ENCODE data around the gene MOCS3.
"Not testable (repeated sequence)": the region's sequence is repeated elsewhere in the genome, so short reads cannot be mapped to it uniquely, and the experiment has no call there.

MOCS3 gene

DNA sequence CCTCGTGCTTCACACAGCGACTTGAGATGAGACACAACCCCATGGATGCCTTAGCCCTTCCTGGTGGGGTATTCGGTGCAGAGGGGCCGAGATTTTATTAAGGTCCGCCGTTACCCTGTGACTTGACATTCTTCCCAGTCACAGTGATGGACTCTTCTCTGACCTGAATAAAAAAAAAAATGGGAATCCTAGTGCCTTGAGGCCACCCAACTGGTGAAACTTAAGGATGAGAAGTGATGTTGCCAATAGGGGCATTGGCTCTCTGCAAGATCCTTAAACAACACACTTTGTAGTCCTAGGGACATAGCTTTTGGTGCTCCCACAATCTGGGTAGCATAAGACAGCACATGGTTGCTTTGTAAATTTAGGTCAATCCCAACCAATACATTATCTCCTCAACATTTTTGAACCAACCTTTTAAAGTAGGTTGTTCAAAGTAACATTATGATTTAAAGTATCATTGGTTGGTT is 26.6 kb upstream of the MOCS3 start:
- DNase-seq (ENCODE audit: low spot score) = no peak

GRCh38 chr20:50932691-50933280 is 25.8 kb upstream of the MOCS3 start:
- DNase-seq (ENCODE audit: low spot score) = no peak

- no peak for DNase-seq (ENCODE audit: low spot score)
Measured at GRCh38 chr20:50933589-50933988, 25.0 kb upstream of the MOCS3 start.

DNA sequence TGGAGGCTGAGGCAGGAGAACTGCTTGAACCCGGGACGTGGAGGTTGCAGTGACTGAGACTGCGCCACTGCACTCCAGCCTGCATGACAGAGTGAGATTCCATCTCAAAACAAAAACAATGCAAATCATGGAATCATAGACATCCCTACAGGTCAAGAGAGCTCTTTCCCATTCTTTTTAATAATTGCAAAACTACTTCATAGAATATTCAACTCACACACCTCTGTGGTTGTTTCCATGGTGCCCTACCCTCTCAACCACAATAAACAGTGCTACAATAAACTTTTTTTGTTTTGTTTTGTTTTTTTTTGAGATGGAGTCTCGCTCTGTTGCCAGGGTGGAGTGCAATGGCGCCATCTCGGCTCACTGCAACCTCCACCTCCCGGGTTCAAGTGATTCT is 15.5 kb upstream of the MOCS3 start:
- no peak for DNase-seq (ENCODE audit: low spot score)

DNA sequence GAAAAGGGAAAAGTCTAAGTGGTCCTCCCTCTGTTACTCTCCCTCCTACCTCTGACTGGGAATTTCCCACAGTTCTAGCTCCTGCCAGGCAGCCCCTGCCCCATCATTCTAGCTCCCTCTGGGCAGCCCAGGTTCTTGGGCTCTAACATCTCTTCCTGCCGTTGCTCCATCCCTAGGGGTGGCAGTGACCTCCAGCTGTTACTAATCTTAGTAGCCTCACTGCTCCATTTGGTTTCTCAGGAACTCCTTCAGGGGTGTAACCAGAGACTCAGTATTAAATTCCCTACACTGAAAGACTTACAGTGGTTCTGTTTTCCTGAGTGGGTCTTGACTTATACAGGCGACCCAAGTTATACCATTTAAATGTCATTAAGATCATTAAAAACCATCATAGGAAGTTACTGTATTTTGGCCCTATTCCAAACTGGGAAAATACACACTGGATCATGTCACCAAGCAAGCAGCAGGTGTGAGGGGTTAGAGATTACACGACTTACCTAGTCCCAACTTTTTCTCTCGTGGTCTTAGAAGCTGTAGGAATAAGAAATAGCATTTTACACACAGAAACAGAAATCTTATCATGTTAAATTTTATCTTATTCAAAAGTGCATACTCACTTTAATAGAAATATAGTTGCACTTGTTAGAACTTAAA is 10.4 kb upstream of the MOCS3 start:
- no peak for DNase-seq (ENCODE audit: low spot score)

DNA sequence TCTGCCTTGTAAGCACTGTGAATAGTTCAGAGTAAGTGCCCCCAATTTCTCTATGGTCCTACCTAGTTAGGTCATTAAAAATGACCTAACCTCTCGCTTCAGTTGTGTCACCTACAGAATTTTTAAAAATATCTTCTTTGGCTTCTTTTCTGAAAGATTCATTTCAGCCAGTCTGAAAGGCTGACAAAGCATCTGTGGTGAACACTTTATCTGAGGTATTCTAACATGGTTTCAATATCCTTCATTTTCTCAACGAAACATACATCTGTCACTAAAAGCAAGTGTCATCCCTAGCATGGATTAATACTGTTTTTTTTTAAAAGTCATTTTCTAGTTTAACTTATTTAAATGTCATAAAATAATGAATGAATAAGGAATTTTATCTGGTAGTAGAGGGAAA is 5.4 kb upstream of the MOCS3 start:
- DNase-seq (ENCODE audit: low spot score) = no peak

DNA sequence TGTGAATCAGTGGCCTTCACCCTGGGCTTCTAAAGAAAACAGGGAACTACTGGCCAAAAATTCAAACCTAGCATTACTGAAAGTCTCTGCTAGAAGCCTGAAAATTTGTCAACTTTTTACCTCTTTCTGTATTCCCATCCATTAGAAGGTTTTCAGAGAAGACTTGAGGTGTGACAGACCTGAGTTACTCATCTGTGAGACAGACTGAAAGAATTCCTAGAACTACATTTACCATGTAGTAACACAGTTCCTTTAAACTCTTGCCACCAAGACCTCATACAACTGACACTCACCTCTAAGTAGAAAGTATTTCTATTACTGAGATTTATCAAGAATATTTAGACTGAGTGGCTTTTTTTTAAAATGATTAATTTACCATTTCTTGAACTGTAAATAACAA is 4.8 kb upstream of the MOCS3 start:
- no peak for DNase-seq (ENCODE audit: low spot score)

- no peak for DNase-seq (ENCODE audit: low spot score)
Measured at GRCh38 chr20:50957276-50957675, 1.3 kb upstream of the MOCS3 start.

DNA sequence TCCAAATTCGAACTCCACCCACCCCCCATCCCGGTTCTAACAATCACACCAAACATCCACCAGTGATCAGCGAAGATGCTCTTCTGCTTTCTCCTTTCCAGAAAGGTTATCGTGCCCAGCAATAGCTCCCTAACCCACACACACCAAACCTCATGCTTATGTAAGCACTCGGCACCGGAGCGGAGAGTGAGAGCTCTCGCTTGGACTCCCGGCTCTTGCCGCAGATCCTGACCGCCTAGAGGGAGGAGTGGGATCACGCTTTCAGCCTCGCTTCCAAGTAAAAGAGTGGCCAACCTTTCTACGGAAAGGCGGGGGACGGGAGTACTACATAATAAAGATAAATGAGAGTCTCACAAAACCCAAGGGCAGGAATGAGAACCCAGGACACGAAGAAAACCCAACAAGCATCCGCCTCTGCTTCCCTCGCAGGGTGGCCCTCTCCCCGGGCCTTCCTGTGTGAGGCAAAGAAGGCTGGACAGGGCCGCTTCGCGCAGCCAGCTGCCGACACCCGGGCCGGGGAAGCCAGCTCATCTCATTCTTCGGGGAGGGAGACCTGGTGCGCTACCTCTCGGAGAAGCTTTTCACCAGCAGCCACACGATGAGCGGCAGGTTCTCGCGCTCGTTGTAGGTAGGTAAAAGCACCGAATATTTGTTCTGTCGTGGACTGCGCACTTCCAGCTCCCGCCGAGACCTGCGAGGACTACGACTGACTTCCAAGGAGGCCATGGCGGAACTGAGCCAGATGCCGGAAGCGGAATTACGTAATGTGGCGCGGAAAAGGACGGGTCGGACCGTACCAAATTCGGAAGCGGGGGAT is 612 bp upstream of the MOCS3 start, which contains the start of gene DPM1:
DPM1 (minus strand) TSS at position 735 of the 817 bp plus-strand sequence; CDS start at position 726, 9 bp downstream.
- peak; percentile 91 for DNase-seq (ENCODE audit: low spot score)

GRCh38 chr20:50959543-50960126 is 1.0 kb downstream of the MOCS3 start:
- no peak for DNase-seq (ENCODE audit: low spot score)

- no peak for DNase-seq (ENCODE audit: low spot score)
Measured at GRCh38 chr20:50967586-50967985, 9.0 kb downstream of the MOCS3 start.

DNA sequence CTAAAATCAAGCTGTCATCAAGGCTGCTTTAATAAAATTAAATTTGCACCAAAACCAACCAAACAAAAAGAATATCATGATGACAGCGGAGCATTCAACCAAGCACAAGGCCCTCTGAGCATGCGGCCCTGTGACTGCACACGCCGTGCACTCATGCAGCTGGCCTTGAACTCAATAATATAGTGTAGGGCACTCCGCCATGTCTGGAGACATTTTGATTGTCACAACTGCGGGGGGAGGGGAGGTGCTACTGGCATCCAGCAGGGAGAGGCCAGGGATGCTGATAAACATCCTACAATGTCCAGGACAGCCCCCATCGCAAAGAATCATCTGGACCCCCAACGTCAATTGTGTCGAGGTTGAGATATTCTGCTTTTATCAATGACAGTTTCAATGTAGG is 9.7 kb downstream of the MOCS3 start:
- no peak for DNase-seq (ENCODE audit: low spot score)

DNA sequence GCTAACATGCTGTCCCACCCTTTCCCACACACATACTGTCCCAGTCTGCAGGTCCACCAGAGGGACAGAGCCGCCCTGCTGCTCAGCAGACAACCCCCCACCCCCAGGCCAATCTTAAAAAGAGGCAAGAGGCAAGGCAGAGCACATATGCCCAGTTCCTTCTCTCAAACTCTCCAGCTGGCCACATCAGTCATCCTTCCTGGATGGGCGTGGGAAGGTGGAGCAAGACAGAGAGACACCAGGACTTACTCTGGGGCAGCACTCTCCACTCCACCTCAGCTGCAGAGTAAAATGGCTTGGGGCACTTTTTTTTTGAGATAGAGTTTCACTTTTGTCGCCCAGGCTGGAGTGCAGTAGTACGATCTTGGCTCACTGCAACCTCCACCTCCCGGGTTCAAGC is 10.8 kb downstream of the MOCS3 start:
- no peak for DNase-seq (ENCODE audit: low spot score)

- no peak for DNase-seq (ENCODE audit: low spot score)
Measured at GRCh38 chr20:50969912-50970311, 11.3 kb downstream of the MOCS3 start.

- no peak for DNase-seq (ENCODE audit: low spot score)
Measured at GRCh38 chr20:50975701-50976330, 17.2 kb downstream of the MOCS3 start.

GRCh38 chr20:50977066-50978021 is 18.7 kb downstream of the MOCS3 start:
- no peak for DNase-seq (ENCODE audit: low spot score)

GRCh38 chr20:50978533-50978932 is 19.9 kb downstream of the MOCS3 start:
- not testable (repeated sequence) for DNase-seq (ENCODE audit: low spot score)

DNA sequence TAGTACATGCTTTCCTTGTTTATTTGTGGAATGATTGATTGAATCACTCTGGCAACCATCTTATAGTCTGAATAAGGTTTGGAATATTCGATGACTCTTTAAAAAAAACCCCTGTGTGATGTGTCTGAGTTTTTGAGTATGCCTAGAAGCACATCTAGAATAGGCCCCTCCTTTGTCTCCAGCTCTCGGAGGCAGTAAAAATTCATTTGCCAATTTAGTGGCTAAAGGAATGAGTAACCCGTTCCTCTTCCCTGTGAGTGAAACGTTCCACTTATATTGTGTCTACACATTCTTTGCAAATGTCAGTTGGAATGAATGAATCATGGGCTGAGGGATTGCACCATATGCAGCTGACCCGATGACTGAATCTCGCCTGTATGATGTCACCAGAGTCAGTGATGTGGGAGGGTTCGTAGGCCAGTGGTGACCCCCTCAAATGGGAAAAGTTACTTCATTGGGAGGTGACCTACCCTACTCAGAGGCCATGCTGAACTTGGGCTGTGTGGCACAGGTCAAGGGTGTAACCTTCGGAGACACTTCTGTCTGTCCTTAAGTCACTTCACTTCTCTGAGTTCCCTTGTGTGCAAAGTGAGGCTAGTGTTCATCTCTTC is 21.6 kb downstream of the MOCS3 start:
- no peak for DNase-seq (ENCODE audit: low spot score)

DNA sequence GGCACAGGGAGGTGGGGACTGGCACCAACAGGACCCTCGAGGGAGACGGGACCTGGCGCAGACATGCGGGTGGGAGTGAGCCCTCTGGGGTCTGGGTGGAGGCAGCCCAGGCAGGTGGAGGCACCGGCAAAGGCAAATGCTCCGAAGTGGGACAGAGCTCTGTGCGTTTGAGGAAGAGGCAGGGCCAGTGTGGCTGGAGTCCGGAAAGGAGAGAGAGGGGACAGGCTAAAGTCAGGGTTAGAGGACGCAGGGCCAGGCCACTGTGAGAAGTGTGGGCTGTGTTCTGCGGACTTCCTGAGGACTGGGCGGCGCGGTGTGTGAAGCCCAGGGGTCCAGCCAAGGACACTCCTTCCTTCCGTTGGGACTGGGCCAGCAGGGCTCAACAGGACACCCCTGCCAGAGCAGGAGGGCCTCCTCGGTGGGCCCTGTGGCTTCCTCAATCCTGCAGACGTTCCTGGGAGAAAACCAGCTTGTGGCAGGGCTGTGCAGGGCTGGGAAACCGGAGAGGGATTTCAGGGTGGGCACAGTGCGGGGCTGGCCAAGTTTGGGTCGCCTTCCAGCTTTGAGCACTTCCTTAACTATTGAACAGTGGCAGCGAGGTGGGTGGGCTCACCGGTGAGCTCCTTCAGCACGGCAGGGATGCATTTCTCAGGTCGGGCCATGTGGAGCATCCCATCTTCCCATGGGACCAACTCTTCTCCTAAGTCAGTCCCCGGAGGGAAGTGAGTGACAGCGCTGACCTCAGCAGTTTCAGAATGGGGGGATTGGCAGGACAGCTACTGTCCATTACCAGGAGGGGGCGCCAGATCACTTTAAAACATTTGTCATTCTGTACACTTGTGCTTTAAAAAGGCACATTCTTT is 22.5 kb downstream of the MOCS3 start:
- DNase-seq (ENCODE audit: low spot score) = peak; percentile 74

DNA sequence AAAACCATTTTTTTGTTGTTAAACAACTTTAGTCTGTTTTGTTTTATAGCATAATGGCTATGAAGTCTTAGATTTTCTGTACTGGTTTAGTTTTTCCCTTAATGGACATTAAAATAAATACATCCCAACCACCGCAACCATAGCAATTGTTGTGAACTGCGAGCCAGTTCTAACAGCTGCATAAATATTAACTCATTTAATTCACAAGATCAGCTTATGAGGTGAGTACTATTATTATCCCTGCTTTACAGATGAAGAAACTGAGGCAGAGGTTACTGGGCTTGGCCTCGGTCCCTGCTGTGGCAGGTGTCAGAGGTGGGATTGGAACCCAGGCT is 23.1 kb downstream of the MOCS3 start:
- DNase-seq (ENCODE audit: low spot score) = no peak
